GM08714 (cell line): ENCODE data around the gene OR9Q2.
"Not testable (repeated sequence)": the region's sequence is repeated elsewhere in the genome, so short reads cannot be mapped to it uniquely, and the experiment has no call there.

Experiments used
- H3K4me3 ChIP-seq: fragments of 200-500 bp; sonication (Bioruptor generic); 2 replicates; pipeline ENCODE4 v1.5.1; 2014; ENCODE audit warnings: mild to moderate bottlenecking, low read length, inconsistent platforms
- ZNF274 ChIP-seq: IDR thresholded peaks from 2 replicates; pipeline ENCODE4 v1.6.1; 2012; ENCODE audit warnings: mild to moderate bottlenecking, low read depth, low read length

Gene OR9Q2

GRCh38 chr11:58188770-58189169, at the start of gene OR9Q2:
Gene OR9Q2 (plus strand): TSS chr11:58189070. CDS start chr11:58190491, 1,421 bp downstream.
- no peak within 1 kb of the TSS for H3K4me3 ChIP-seq
- TF ChIP-seq ZNF274 = no peak

DNA sequence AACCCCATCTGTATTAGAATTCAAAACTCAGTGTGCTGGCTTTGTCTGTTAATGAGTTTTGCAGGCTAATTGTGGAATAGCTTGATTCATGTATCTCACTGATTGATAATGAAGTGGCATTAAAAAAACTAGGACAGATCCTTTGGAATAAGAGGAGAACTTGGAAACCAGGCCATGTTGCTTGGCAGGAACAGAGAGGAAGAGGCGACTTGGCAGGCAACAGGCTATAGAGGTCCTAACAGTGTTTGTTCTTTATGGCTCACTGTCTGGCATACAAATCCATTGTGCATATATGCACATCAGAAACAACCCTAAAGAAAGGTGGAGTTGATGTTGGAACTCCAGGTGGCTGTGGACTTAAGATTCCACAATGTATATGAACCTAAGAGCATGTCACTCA, 46.1 kb upstream of the OR9Q2 start:
- no peak for TF ChIP-seq ZNF274
- H3K4me3 ChIP-seq = no peak overlapping the region

- no peak for TF ChIP-seq ZNF274
- H3K4me3 ChIP-seq = no peak overlapping the region
These were observed 36.1 kb upstream of the OR9Q2 start for GRCh38 chr11:58152781-58153180.

GRCh38 chr11:58164389-58164788, 24.5 kb upstream of the OR9Q2 start:
- no peak overlapping the region for H3K4me3 ChIP-seq
- no peak for TF ChIP-seq ZNF274

DNA sequence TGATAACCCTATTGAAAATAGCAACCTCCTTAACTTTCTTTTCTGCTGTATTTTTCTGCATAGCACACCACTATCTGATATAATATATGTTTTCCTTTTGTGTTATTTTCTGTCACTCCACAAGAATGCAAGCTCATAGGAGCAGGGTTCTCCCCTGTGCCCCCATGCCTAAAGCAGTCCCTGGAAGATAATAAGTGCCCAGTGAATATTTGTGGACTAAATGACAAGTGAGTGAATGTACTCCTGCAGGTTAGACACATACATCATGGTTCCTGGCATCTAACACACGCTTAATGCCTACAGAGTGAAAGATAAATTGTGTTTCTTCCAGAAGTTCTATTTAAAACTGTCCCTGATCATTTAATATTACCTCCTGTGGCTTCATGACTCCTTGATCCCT, 23.9 kb upstream of the OR9Q2 start:
- no peak for TF ChIP-seq ZNF274

DNA sequence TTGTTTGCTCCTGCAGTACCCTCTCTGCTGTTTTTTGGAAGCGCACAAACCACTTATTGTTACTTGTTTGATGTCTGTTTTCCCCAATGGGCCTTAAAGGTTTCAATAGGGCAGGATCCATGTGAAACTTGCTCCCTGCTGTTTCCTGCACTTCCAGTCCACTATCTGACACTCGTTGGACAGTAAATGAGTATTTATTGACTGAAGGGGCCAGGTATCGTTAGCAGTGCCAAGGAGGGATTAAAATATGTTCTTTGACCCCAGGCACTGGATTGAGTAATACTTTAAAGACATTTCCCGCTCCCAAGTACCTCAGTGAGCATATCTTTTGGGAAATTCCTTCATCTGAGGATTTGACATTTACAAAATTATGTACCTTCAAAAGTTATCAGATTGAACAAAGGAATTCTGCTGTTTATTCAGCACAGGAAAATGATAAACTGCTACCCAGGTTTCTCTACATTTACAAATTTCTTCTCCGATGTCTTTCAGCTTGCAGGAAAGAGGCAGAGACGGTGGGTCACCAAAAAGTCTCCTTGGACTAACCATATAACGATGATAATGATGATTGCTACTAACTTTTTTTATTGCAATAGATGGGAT, 23.3 kb upstream of the OR9Q2 start:
- no peak overlapping the region for H3K4me3 ChIP-seq
- no peak for TF ChIP-seq ZNF274

More for the DNA sequence above, 23.9 kb upstream of the OR9Q2 start:
- H3K4me3 ChIP-seq = no peak overlapping the region

- TF ChIP-seq ZNF274 = no peak
- H3K4me3 ChIP-seq = no peak overlapping the region
These were observed 11.3 kb upstream of the OR9Q2 start for GRCh38 chr11:58177409-58178054.

DNA sequence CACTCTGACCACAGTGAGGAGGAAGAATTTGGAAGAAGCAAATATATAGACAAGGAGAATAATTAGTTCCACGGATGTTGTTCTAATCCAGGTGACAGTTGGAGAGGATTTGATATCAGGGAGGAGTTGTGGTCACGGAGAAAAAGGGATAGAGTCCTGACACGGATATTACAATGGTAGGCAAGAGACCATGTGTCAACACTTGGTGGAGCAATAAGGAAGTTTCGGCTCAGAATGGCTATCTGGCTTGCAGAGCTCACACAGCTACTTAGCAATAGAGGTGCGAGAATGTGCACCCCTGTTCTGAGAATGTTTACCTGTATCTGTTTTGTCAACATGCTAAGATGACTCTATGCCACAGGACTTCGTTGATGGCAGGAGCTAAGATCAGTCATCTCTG, 10.4 kb upstream of the OR9Q2 start:
- H3K4me3 ChIP-seq = no peak overlapping the region
- no peak for TF ChIP-seq ZNF274

DNA sequence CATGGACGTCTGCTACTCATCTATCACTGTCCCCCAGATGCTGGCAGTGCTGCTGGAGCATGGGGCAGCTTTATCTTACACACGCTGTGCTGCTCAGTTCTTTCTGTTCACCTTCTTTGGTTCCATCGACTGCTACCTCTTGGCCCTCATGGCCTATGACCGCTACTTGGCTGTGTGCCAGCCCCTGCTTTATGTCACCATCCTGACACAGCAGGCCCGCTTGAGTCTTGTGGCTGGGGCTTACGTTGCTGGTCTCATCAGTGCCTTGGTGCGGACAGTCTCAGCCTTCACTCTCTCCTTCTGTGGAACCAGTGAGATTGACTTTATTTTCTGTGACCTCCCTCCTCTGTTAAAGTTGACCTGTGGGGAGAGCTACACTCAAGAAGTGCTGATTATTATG, 9.2 kb upstream of the OR9Q2 start:
- no peak for TF ChIP-seq ZNF274

GRCh38 chr11:58186938-58187337, 1.9 kb upstream of the OR9Q2 start:
- no peak for TF ChIP-seq ZNF274
- no peak overlapping the region for H3K4me3 ChIP-seq

More for the DNA sequence above, 9.2 kb upstream of the OR9Q2 start:
- no peak overlapping the region for H3K4me3 ChIP-seq

DNA sequence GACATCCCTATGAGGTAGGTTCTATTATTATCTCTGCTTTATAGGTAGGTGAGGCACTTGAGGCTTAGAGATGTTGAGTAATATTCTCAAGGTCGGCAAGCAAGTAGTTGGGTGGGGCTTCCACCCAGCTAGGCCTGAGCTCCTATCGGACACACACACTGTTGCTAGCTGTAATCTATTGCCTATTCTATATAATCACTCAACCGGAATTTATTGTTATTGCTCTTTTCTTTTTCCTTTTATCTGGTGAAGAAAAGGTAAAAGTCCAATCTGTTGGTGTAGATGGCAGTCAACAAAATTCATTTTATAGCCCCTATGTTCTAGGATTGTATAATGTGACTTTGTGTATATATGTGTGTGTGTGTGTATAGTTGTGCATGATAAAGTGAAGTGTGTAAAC, 3.4 kb downstream of the OR9Q2 start:
- H3K4me3 ChIP-seq = no peak overlapping the region
- no peak for TF ChIP-seq ZNF274

GRCh38 chr11:58193391-58193790, 4.5 kb downstream of the OR9Q2 start:
- H3K4me3 ChIP-seq = no peak overlapping the region
- TF ChIP-seq ZNF274 = no peak

DNA sequence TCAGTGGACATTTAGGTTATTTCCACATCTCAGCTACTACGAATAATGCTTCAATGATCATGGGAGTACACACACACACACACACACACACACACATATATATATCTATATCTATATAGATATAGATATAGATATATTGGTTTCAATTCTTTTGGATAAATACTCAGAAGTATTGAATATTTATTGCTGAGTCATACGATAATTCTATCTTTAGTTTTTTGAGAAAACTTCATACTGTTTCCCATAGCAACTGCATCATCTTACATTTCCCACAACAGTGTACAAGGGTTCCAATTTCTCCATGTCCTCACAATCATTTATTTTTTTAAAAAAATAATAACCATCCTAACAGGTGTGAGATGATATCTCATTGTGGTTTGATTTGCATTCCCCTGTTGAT, 7.1 kb downstream of the OR9Q2 start:
- H3K4me3 ChIP-seq = no peak overlapping the region
- no peak for TF ChIP-seq ZNF274

DNA sequence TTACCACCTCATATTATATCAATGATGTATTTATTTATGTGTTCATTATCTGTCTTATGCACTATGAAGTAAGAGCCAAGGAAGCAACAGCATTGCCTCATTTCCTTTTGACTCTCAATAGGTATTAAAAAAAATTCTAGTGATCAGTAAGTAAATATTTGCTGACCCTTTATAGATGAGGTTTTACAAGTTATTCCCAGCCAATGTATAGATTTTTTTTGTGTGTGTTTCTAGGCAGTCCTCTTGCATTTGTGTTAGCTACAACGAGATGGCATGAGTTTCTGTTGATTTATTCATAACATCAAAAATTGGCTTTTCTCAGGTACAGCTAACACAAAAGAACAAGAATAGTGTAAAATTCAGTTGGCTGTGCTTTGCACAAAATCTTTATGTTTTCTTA, 10.4 kb downstream of the OR9Q2 start:
- H3K4me3 ChIP-seq = no peak overlapping the region
- TF ChIP-seq ZNF274 = no peak

DNA sequence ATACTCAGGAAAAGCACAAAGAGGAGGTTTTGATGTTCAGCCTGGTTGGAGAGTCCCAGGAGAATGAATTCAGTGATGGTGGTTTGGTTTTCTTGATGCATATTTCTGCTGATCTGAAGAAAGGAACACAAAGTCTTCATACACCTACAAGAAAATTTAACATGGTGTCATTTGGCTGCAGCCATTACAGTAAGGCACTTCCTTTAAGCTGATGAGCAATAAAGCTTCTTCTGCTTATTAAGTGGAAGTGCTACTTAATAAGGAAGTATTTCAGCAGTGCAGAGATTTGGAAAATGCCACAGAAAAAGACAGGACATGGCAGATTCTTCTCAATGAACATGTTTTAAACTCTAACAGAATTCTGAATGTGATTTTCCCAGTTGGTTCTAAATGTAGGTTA, 15.2 kb downstream of the OR9Q2 start, which contains the start of gene OR1S2:
TSS of gene OR1S2 (minus strand) at position 101 of the 400 bp plus-strand sequence. CDS start at position 101, 0 bp downstream.
- no peak within 1 kb of the TSS for H3K4me3 ChIP-seq
- no peak for TF ChIP-seq ZNF274

- not testable (repeated sequence) for H3K4me3 ChIP-seq
These were observed 23.6 kb downstream of the OR9Q2 start, which contains the start of gene OR1S1 for GRCh38 chr11:58212420-58212819. Gene OR1S1 (plus strand): TSS chr11:58212720.
